ENCODE data around the gene SLC10A3. TPM values are rescaled to one million over a fixed set of nuclear protein-coding genes. Genes with fewer than 3 reads are reported as not detected.

SLC10A3 gene
- total and polyA plus RNA-seq, 2 donors = 7.9 to 55.2 TPM

GRCh38 chrX:154458954-154459778 is 31.3 kb downstream of the SLC10A3 start:
- WGBS = 20% methylated on average over 15 of the region's 15 CpGs
- H3K27ac ChIP-seq (ENCODE audit: low read depth) = peak overlapping the region; percentile 1
- peaks cover 2% of the 10 kb centered on the region for H3K36me3 ChIP-seq (ENCODE audit: insufficient read depth)
- H3K4me1 ChIP-seq (ENCODE audit: insufficient read depth) = no peaks in the 10 kb centered on the region
- H3K4me3 ChIP-seq (ENCODE audit: low read depth, low read length) = peak overlapping the region; percentile 77
- no peak for DNase-seq (ENCODE audit: extremely low spot score)

GRCh38 chrX:154458116-154458953 is 32.1 kb downstream of the SLC10A3 start, which contains the start of gene PLXNA3:
TSS of gene PLXNA3 (plus strand) at chrX:154458281. CDS start at chrX:154460184, 1,903 bp downstream.
- H3K27ac ChIP-seq (ENCODE audit: low read depth) = peak within 1 kb of the TSS; percentile 67
- DNase-seq (ENCODE audit: extremely low spot score) = no peak
- WGBS = under 1% methylated on average over 86 of the region's 88 CpGs

GRCh38 chrX:154457491-154458115 is 32.8 kb downstream of the SLC10A3 start:
- DNase-seq (ENCODE audit: extremely low spot score) = no peak
- H3K27ac ChIP-seq (ENCODE audit: low read depth) = peak overlapping the region; percentile 67
- H3K4me1 ChIP-seq (ENCODE audit: insufficient read depth) = no peaks in the 10 kb centered on the region
- H3K4me3 ChIP-seq (ENCODE audit: low read depth, low read length) = peak overlapping the region; percentile 77
- H3K36me3 ChIP-seq (ENCODE audit: insufficient read depth) = no peaks in the 10 kb centered on the region
- WGBS = 5% methylated on average over 61 of the region's 65 CpGs

More at GRCh38 chrX:154458116-154458953, 32.1 kb downstream of the SLC10A3 start, which contains the start of gene PLXNA3:
- Histone ChIP-seq H3K4me1 (ENCODE audit: insufficient read depth) (no peaks in the 10 kb centered on the region), H3K4me3 (ENCODE audit: low read depth, low read length) (peak within 1 kb of the TSS; percentile 77), H3K36me3 (ENCODE audit: insufficient read depth) (no peaks in the 10 kb centered on the region)

- no peak overlapping the region for H3K4me3 ChIP-seq (ENCODE audit: low read depth, low read length)
- no peak for DNase-seq (ENCODE audit: extremely low spot score)
- WGBS = 86% methylated on average over 9 of the region's 9 CpGs
- peaks cover 9% of the 10 kb centered on the region for H3K36me3 ChIP-seq (ENCODE audit: insufficient read depth)
- H3K27ac ChIP-seq (ENCODE audit: low read depth) = no peak overlapping the region
- no peaks in the 10 kb centered on the region for H3K4me1 ChIP-seq (ENCODE audit: insufficient read depth)
Measured at GRCh38 chrX:154452823-154453222, 37.6 kb downstream of the SLC10A3 start.

- H3K4me3 ChIP-seq (ENCODE audit: low read depth, low read length) = no peak overlapping the region
- no peak overlapping the region for H3K27ac ChIP-seq (ENCODE audit: low read depth)
- no peaks in the 10 kb centered on the region for H3K4me1 ChIP-seq (ENCODE audit: insufficient read depth)
- DNase-seq (ENCODE audit: extremely low spot score) = no peak
- H3K36me3 ChIP-seq (ENCODE audit: insufficient read depth) = peaks cover 9% of the 10 kb centered on the region
- 90% methylated on average over 17 of the region's 17 CpGs for WGBS
Measured at GRCh38 chrX:154450312-154450711, 40.1 kb downstream of the SLC10A3 start.

- no peak overlapping the region for H3K4me3 ChIP-seq (ENCODE audit: low read depth, low read length)
- peaks cover 9% of the 10 kb centered on the region for H3K36me3 ChIP-seq (ENCODE audit: insufficient read depth)
- no peak overlapping the region for H3K27ac ChIP-seq (ENCODE audit: low read depth)
- no peak for DNase-seq (ENCODE audit: extremely low spot score)
- no peaks in the 10 kb centered on the region for H3K4me1 ChIP-seq (ENCODE audit: insufficient read depth)
- 94% methylated on average over 18 of the region's 18 CpGs for WGBS
Measured at GRCh38 chrX:154449618-154450017, 40.8 kb downstream of the SLC10A3 start.

GRCh38 chrX:154448484-154448883 is 41.9 kb downstream of the SLC10A3 start:
- Histone ChIP-seq H3K4me1 (ENCODE audit: insufficient read depth) (no peaks in the 10 kb centered on the region), H3K36me3 (ENCODE audit: insufficient read depth) (peaks cover 9% of the 10 kb centered on the region), H3K27ac (ENCODE audit: low read depth) (no peak overlapping the region), H3K4me3 (ENCODE audit: low read depth, low read length) (no peak overlapping the region)
- WGBS = 96% methylated on average over 14 of the region's 14 CpGs
- no peak for DNase-seq (ENCODE audit: extremely low spot score)

- Histone ChIP-seq H3K36me3 (ENCODE audit: insufficient read depth) (peaks cover 9% of the 10 kb centered on the region), H3K27ac (ENCODE audit: low read depth) (no peak overlapping the region)
- 90% methylated on average over 12 of the region's 12 CpGs for WGBS
Measured at GRCh38 chrX:154446430-154446829, 44.0 kb downstream of the SLC10A3 start.

GRCh38 chrX:154445776-154446175 is 44.7 kb downstream of the SLC10A3 start:
- no peak for DNase-seq (ENCODE audit: extremely low spot score)
- 97% methylated on average over 16 of the region's 16 CpGs for WGBS
- Histone ChIP-seq H3K27ac (ENCODE audit: low read depth) (no peak overlapping the region), H3K36me3 (ENCODE audit: insufficient read depth) (peaks cover 6% of the 10 kb centered on the region), H3K4me1 (ENCODE audit: insufficient read depth) (no peaks in the 10 kb centered on the region), H3K4me3 (ENCODE audit: low read depth, low read length) (no peak overlapping the region)

More at GRCh38 chrX:154446430-154446829, 44.0 kb downstream of the SLC10A3 start:
- Histone ChIP-seq H3K4me1 (ENCODE audit: insufficient read depth) (no peaks in the 10 kb centered on the region), H3K4me3 (ENCODE audit: low read depth, low read length) (no peak overlapping the region)
- DNase-seq (ENCODE audit: extremely low spot score) = no peak

- Histone ChIP-seq H3K4me3 (ENCODE audit: low read depth, low read length) (peak overlapping the region; percentile 61), H3K4me1 (ENCODE audit: insufficient read depth) (no peaks in the 10 kb centered on the region), H3K27ac (ENCODE audit: low read depth) (peak overlapping the region; percentile 53), H3K36me3 (ENCODE audit: insufficient read depth) (peaks cover 3% of the 10 kb centered on the region)
- 53% methylated on average over 13 of the region's 13 CpGs for WGBS
- DNase-seq (ENCODE audit: extremely low spot score) = no peak
Measured at GRCh38 chrX:154444755-154445246, 45.6 kb downstream of the SLC10A3 start.

- Histone ChIP-seq H3K4me3 (ENCODE audit: low read depth, low read length) (peak within 1 kb of the TSS; percentile 61), H3K27ac (ENCODE audit: low read depth) (peak within 1 kb of the TSS; percentile 85), H3K36me3 (ENCODE audit: insufficient read depth) (no peaks in the 10 kb centered on the region), H3K4me1 (ENCODE audit: insufficient read depth) (no peaks in the 10 kb centered on the region)
- WGBS = under 1% methylated on average over 94 of the region's 94 CpGs
- DNase-seq (ENCODE audit: extremely low spot score) = no peak
Measured at GRCh38 chrX:154443992-154444754, 46.3 kb downstream of the SLC10A3 start, which contains the start of gene FAM50A. TSS of gene FAM50A (plus strand) at chrX:154444141. CDS start at chrX:154444236, 95 bp downstream.

- H3K4me1 ChIP-seq (ENCODE audit: insufficient read depth) = no peaks in the 10 kb centered on the region
- 12% methylated on average over 10 of the region's 10 CpGs for WGBS
- H3K4me3 ChIP-seq (ENCODE audit: low read depth, low read length) = peak overlapping the region; percentile 61
- peak overlapping the region; percentile 80 for H3K27ac ChIP-seq (ENCODE audit: low read depth)
- no peaks in the 10 kb centered on the region for H3K36me3 ChIP-seq (ENCODE audit: insufficient read depth)
- no peak for DNase-seq (ENCODE audit: extremely low spot score)
Measured at GRCh38 chrX:154443479-154443910, 46.9 kb downstream of the SLC10A3 start.
